Epidermal melanocyte (primary cell): Measurements from ENCODE around the gene INF2.
A peak's percentile ranks its signal among the peaks of the same experiment; 100 is the strongest.

ENCODE experiments used
- DNase-seq: peaks from one replicate; pipeline ENCODE4 v3.0.0; 2011; ENCODE audit warnings: low spot score; ENCODE audit not compliant: insufficient read length

Gene INF2

DNA sequence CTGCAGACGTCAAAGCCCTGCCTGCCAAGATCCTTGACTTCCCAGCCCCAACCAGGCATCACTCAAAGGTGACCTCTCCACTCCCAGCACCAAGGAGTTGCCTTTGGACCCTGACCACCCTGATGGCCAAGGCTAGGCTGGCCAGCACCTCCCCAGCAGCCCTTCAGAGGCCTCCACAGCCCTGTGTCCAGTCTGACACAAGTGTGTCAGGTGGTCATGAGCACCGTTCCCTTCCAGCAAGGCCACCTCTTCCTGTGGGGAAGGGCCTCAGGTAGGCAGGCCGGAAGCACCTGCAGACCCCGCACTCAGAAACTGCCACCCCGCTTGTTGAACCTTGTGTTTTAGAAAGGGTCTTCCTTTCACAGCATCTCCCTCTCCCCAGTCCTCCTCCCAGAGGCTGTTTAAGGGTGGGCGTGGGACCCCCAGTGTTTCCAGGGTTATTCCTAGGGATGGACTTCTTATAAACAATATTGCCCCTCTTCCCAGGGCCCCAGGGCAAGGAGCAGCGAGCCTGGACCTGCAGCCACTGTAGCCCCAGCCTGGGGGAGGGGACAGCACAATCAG is 13.2 kb upstream of the INF2 start:
- DNase-seq: no peak

DNA sequence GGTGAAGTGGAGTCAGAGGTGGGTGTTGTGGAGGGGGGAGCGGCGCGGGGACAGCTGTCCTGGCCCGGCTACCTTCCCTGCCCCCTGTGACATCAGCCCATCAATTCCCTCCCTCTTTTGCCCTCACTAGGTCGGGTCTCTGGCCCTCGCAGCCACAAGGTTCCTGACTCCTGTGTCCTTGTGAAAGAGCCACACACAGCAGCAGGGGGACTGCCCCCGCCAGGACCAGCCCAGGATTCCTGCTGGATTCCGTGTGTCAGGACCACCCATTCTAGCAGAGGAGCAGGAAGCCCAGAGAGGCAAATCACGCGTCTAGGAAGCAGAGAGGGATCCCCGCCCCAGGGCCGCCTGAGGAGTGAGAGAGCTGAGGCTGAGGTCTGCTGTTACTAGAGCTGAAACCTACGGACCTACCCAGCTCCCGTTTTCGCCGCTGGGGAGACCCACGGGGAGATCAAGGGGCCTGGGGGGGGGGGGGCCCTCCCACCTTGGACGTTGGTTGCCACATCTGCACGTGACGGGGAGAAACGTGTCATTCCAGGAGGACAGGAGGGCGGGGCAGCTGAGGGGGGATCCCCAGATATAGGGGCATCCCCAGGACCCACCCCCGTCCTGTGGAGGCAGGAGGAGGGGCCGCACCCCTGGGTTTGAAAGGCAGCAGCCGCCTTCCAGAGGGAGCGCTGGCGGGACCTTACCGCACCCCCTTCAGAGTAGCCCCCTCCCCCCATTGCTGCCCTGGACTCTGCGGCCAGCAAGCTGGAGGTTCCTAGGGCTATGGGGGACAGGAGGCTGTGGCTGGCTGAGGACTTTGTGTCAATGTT is 12.5 kb upstream of the INF2 start:
- no peak for DNase-seq

DNA sequence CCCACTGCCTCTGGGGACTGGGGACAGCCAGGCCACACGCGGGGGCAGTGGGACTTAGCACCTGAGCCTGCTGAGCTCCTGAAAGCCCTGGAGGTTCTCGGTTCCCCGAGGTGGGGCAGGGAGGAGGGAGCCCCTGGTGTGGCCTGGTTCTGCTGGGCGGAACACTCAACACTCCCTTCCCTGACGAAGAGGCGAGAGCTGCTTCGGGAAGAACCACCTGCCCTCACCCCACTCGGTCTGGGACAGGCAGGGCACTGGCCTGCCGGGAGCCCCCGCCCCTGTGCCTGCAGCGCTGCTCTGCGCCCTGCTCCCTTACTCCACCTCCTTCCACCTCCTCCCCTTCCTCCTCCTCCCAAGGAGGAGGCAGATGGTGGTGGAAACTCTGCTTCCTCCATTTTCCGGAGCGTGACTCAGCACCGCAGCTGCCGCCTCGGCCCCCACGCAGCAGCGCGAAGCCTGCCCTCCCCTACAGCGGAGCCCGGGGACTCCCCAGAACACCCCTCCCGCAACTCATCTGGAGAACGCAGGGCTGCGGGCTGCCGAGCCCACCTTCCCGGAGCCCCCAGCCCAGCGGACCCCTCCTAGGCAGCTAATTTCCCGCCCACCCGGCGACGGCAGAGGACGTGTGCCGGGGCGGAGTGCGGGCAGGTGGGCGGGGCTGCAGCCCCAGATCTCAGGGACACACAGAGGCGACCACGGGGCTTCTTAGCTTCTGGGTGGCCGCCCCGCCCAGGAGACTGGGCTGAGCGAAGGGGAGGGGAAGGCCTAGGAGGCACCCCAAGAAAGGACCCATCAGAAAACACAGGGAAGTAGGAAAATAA is 11.7 kb upstream of the INF2 start:
- DNase-seq: peak; percentile 72

DNA sequence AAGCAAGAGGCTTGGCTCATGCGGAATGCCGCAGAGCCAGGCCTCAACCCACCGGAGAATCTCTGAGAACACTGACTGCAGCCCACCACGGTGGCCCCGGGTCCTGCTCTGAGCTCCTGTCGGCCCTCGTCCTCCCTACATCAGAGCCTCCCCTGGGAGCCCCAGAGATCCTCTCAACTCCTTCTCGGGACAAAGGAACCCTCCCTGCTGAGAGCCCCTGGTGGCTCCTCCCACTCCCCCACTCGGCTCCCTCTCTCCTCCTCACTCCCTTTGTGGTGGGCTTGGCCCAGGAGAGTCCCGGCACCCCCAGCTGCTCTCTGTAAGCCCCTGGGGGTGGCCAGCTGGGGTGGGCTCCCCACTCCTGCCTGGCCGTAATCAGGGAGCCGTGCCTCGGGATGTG is 11.1 kb upstream of the INF2 start:
- no peak for DNase-seq

DNA sequence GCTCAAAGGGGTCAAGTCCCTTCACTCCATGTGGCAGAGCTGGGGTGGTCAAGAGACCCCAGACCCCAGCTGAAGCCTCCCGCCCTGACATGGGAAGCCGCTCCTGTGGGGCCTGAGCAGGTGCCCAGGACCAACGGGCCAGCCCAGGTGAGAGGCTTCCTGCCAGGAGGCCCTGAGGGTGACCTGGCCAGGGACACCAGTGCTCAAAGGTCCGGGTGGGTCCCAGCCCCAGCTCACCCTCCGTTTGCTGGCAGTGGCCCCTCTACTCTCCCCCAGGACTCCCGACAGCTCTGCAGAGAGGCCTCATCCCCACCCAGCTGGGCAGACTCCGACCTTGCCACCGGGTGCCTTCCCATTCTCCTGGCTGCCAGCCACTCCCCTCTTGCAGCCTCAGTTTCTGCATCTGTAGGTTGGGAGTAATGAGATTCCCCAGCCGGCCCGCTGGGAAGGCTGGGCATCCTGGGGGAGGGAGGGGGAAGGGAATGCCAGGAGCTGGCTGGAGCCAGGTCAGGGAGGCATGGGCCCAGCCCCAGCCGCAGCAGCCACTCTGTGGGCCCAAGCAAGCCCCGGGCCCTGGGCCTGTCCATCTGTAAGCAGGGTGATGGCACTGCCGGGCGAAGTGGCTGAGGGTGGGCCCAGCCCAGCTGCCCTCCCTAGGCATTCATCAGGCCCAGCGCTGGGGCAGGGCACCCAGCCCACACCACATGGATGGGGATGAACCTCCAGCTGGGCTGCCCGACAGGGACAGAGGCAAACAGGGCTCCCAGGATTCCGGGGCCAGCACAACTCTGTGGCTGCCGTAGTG is 10.3 kb upstream of the INF2 start:
- DNase-seq: no peak

GRCh38 chr14:104680056-104680805 is 9.2 kb upstream of the INF2 start:
- DNase-seq: no peak

DNA sequence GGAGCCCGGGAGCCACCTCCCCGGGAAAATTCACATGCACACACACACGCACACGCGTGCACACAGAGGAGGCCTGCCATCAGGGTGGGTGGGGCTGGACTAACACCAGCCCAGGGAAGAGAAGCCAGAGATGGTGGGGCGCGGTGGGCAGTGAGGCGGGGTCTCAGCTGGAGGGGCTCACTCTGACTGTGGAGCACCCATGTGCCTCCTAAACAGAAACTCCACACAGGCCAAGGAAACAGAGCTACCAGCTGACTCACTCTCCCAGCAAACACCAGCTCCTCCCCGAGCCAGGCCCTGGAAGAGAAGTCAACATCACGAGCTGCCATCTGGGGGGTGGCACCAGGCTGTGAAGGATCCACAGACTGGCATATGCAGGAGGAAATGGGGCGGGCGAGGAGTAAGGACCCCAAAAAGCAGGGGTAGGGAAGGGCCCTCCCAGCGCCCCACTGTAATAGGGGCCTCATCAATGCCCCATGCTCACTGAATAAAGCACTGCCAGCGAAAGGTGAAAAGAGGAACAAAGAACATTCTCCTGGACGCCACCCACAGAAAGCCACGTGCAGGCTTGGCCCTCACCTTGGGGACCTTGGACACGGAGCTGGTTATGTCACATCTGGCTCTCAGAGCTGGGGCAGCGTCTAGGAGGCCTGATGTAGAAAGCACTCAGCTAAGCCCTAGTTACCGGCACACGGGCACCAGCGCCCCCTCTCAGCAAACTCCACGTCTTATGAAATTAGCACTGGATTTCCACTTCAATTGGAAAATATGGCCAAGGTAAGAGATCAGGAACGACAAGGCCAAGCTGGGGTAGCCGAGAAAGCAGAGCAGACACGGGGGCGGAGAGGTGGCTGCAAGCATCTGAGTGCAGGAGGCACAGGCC is 8.4 kb upstream of the INF2 start:
- DNase-seq: peak; percentile 68

- DNase-seq: peak; percentile 98
These were observed 7.7 kb upstream of the INF2 start for GRCh38 chr14:104681689-104682074.

DNA sequence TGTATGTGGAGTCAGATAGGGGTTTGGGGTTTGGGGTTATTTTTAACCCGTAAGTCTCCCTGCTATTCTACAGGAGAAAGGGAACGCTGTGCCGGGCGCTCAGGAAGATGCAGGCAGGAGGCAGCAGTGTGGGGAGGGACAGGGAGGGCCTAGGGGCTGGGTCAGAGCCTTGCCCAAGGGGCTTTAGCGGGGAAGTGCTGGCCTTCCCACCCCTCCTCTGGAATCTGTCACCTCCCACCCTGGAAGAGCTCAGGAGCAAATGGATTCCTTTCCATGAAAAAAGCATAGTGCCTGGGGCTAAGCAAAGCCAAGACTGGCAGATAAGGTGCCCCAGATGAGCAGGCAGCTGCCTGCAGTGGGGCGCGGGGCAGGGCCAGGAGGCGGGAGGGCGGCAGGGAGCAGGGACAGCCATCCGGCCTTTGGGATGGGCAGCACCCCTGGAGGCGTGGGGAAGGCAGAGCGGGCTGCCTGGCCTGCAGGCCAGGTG is 7.3 kb upstream of the INF2 start:
- no peak for DNase-seq

DNA sequence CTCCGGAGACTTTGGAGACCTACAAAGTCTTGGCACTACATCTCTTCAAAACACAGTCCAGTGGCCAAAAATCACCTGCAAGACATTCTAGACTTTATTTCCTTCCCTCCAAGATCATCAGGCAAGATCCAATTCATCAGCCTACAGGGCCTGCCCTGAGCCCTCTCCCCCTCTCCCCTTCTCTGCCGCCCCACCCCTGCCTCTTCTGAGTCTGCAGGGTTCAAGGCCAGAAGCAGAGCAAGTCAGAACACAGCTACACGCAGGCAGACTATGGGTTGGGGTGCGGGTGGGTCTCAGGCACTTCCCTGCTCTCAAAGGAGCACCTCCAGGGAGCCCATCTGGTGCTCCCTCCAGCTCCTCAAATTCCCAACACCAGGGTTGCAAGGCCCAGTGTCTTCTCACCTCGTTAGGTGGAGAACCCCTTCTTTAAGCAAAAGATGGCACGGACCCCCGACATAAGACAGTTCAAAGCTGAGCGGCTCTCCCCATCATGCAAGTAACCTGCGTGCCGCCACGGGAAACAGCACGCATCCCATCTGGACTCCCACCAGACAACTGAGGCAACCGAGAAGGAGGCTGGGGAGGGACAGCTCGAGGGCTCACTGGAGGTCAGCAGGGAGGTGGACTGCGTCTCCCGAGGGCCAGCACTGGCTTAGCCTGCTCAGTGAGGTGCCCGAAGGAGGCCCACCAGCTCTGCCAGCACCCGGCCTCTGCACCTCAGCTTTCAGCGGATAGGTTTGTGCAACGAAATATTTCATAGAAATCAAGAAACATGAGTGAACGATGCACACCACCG is 5.6 kb upstream of the INF2 start:
- no peak for DNase-seq

DNA sequence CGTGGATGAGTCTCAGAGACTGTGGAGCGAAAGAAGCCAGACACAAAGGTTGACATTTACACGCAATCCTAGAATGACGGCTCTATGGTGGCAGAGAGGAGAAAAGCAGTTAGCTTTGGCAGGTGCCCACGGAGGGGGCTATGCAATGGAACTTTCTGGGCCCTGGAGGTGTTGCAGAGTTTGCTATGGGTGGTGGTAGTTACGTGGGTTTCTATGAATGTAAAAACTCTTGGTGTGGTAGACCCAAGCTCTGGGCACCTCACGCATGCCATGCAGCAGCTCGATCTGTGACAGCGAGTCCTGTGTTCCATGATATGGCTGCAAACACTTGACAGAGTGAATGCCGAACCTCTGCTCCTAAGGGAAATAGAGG is 5.0 kb upstream of the INF2 start:
- no peak for DNase-seq

DNA sequence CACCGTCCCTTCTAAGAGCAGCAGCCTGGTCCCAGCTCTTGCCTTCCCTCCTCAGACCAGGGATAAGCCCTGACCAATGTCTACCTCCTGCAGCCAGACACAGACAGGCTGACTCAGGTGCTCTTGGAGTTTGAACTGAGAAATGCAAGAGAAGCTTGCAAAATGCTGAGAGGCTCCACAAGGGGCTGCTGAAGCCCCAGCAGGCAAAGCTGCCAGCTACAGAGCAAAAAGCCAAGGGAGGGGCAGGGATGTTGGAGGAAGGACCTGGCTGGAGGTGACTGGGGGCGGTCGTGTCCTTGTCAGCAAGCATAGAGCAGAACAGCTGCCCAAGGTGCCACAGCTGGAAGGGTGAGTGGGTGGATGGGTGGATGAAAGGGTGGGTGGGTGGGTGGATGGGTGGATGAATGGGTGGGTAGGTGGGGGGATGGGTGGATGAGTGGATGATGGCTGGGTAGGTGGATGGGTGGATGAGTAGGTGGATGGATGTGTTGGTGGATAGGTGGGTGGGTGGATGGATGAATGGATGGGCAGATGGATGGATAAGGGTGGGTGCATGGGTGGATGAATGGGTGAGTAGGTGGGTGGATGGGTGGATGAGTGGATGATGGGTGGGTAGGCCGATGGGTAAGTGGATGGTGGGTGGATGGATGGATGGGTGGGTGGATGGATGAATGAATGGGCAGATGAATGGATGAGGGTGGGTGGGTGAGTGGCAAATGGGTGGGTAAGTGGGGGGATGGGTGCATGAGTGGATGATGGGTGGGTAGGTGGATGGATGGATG is 4.0 kb upstream of the INF2 start:
- no peak for DNase-seq

DNA sequence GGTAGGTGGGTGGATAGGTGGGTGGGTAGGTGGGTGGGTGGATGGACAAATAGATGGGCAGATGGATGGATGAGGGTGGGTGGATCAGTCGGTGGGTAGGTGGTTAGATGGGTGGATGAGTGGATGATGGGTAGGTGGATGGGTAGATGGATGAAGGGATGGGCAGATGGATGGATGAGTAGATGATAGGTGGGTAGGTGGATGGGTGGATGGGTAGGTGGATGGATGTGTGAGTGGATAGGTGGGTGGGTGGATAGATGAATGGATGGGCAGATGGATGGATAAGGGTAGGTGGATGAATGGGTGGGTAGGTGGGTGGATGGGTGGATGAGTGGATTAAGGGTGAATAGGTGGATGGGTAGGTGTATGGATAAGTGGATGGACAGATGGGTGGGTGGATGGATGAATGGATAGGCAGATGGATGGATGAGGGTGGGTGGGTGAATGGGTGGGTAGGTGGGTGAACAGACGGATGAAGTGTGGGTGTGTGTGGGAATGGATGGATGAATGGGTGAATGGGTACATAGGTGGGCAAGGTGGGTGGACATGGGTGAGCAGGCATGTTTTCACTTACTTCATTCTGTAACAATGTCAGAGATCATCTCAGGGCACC is 3.3 kb upstream of the INF2 start:
- DNase-seq: no peak

DNA sequence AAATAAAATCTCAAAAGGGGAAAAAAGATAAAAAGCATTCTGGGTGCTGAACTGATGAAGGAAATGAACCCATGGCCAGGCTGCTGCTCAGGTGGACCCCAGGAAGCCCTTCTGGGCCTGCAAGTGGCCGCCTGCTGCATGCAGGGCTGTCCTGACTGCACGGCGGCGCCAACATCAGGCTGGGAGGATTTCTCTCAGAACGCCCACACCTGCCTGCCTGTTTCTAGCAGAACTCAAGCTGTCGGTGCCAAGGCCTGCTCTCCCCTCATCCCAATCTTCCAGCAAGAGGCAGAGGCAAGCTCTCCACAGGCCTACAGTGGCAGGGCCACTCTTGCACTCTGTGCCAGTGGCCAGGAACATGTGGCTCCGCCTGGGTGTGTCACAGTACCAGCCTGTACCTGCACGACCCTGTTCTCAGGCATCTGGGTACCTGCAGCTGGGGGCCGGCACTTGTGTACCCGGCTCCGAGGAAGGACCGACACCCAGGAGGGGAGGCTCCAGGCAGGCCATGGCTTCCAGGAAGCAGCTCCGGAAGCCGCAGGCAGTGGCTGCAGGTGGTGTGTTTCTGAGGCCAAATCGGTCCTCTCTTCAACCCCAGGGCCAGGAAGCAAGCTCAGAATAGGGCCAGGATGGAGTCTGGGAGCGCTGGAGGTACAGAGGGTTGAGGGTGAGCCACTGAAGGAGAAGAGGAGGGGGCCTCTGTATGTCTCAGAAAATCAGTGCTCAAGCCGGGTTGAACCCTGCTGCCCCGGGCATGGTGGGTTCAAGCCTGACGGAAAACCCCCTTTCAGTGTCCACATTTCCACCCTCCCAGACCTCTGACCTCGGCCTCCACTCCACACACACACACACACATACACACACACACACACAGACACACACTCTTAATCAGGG is 2.5 kb upstream of the INF2 start:
- DNase-seq: no peak

- DNase-seq: no peak
These were observed 1.6 kb upstream of the INF2 start for GRCh38 chr14:104687601-104688504.
